H1 (cell line): Measurements from ENCODE around the gene HOMER3. TPM values are rescaled to one million over a fixed set of nuclear protein-coding genes. Genes with fewer than 3 reads are reported as not detected.

Experiments used
- EP300 ChIP-seq, 2 experiments: IDR thresholded peaks; 1 replicate in 1 of 2; 2 replicates in 1 of 2; pipeline ENCODE4 v1.6.1; 2011 to 2012; ENCODE audit warnings: low read depth in 2 of 2, low read length in 2 of 2, mild to moderate bottlenecking in 2 of 2, borderline replicate concordance in 1 of 2, inconsistent platforms in 1 of 2, moderate library complexity in 1 of 2
- GABPA ChIP-seq: IDR thresholded peaks from 2 replicates; pipeline ENCODE4 v1.6.1; 2011; ENCODE audit warnings: mild to moderate bottlenecking, low read length, moderate library complexity, borderline replicate concordance; ENCODE audit not compliant: insufficient read depth
- KDM4A ChIP-seq: IDR thresholded peaks from one replicate; pipeline ENCODE4 v1.7.1; 2012; ENCODE audit warnings: low read depth, mild to moderate bottlenecking, moderate library complexity, low read length, inconsistent platforms; ENCODE audit not compliant: severe bottlenecking
- POLR2AphosphoS5 ChIP-seq: IDR thresholded peaks from 2 replicates; pipeline ENCODE4 v1.6.1; 2011; ENCODE audit warnings: low read depth, low read length
- RXRA ChIP-seq: IDR thresholded peaks from 2 replicates; pipeline ENCODE4 v1.6.1; 2011; ENCODE audit warnings: low read depth, mild to moderate bottlenecking, low read length, moderate library complexity; ENCODE audit not compliant: insufficient read depth
- SIRT6 ChIP-seq: IDR thresholded peaks from one replicate; pipeline ENCODE4 v1.7.1; 2012; ENCODE audit warnings: low read length, inconsistent platforms
- SP2 ChIP-seq: IDR thresholded peaks from 2 replicates; pipeline ENCODE4 v1.6.1; 2012; ENCODE audit warnings: mild to moderate bottlenecking, low read length, inconsistent platforms
- polyA plus RNA-seq, 7 experiments: library from polyadenylated mRNA; depleted of rRNA in 3 of 7; stranded (reverse) in 5 of 7; unstranded in 2 of 7; fragments of >200 nt in 5 of 7; fragments of 200-250 nt in 2 of 7; gene quantifications; 1 replicate in 5 of 7; 2 replicates in 1 of 7; 4 replicates in 1 of 7; pipeline versions ENCODE4 v1.2.1 to v1.2.3, GENCODE V29; 2011 to 2013; ENCODE audit warnings: missing spikeins in 2 of 7, mixed read lengths in 2 of 7
- total RNA-seq: library from RNA; stranded (reverse); fragmentation: NEBNext Ultra II Directional; extraction: Animal tissue kit (Norgen Biotek cat#: 25700); gene quantifications from 2 replicates; pipeline ENCODE4 v1.2.1, GENCODE V29; 2021

The HOMER3 gene
- total and polyA plus RNA-seq, 2 of the 8 experiments (the other 6 are each of a cell fraction or from before 2014, with no cell fraction given), result 28.3 to 41.6 TPM

DNA sequence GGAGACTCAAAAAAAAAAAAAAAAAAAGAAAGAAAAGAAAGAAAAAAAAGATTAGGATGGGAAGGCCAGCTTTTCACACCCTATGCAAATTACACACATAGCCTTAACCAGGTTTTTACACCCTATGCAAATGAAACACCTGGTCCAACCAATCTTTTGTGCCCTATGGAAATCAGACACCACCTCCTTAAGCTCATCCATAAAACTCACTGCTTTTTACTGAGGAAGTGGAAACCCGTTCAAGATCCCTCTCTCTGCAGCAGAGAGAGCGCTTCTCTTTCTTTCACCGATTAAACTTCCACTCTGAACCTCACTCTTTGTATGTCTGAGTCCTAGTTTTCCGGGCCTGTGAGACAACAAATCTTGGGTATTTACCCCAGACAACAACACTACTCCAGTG, 25.3 kb upstream of the HOMER3 start (continued):
- TF ChIP-seq EP300 (IDR thresholded peaks at IDR 0.05; ENCODE audit: borderline replicate concordance in 1 of 2, low read depth in 2 of 2, low read length in 2 of 2) (no peak), SP2 (no peak), SIRT6 (no peak), GABPA (no peak), POLR2AphosphoS5 (no peak), KDM4A (no peak), RXRA (no peak)
